ENCODE results near the gene NR1H3. TPM values are rescaled to one million over a fixed set of nuclear protein-coding genes. Genes with fewer than 3 reads are reported as not detected.
"Not testable (repeated sequence)": the region's sequence is repeated elsewhere in the genome, so short reads cannot be mapped to it uniquely, and the experiment has no call there.

The NR1H3 gene
- polyA plus RNA-seq, 4 donors = 41.2 to 42.0 (median 41.8) TPM

DNA sequence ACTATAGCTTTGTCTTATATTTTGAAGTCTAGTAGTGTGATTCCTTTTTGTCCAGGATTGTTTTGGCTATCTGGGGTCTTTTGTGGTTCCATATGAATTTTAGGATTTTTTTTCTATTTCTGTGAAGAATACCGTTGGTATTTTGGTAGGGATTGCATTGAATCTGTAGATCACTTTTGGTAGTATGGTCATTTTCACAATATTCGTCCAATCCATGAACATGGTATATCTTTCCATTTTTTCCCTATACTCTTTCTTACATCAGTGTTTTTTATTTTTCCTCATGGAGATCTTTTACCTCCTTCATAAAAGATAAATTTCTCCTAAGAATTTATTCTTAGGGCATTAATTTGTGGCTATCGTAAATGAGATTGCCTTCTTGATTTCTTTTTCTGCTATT, 41.3 kb downstream of the NR1H3 start:
- no peak for DNase-seq (ENCODE audit: low read depth in 4 of 4, low spot score in 3 of 4)

DNA sequence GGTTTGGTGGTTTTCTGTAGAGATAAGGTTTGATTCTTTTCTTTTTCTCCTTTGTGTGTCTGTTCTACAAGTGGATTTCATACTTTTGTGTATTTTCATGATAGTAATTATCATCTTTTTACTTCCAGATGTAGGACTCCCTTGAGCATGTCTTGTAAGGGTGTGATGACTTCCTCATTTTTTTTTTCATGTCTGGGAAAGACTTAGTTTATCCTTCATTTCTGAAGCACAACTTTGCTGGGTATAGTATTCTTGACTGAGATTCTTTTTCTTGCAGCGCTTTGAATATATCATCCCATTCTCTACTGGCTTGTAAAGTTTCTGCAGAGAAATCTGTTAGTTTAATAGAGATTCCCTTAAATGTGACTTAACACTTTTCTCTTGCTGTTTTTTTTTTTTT, 45.1 kb downstream of the NR1H3 start:
- DNase-seq (ENCODE audit: low read depth in 4 of 4, low spot score in 3 of 4) = no peak

- DNase-seq (ENCODE audit: low read depth in 4 of 4, low spot score in 3 of 4) = no peak
Measured at GRCh38 chr11:47305734-47306483, 48.1 kb downstream of the NR1H3 start.

- DNase-seq (ENCODE audit: low read depth in 4 of 4, low spot score in 3 of 4) = no peak
Measured at GRCh38 chr11:47306484-47306844, 48.7 kb downstream of the NR1H3 start.

GRCh38 chr11:47308050-47308823, 50.4 kb downstream of the NR1H3 start:
- DNase-seq (ENCODE audit: low read depth in 4 of 4, low spot score in 3 of 4) = no peak

GRCh38 chr11:47314992-47315391, 57.2 kb downstream of the NR1H3 start:
- no peak for DNase-seq (ENCODE audit: low read depth in 4 of 4, low spot score in 3 of 4)

DNA sequence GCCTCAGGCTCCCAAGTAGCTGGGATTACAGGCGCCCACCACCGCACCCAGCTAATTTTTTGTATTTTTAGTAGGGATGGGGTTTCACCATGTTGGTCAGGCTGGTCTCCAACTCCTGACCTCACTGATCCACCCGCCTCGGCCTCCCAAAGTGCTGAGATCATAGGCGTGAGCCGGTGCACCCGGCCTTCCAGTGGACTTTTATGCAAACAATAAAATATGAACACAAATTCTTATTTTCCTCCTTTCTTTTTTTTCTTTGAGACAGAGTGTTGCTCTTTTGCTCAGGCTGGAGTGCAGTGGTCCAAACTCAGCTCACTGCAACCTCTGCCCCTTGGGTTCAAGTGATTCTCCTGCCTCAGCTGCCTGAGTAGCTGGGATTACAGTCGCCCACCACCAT, 58.7 kb downstream of the NR1H3 start:
- not testable (repeated sequence) for DNase-seq (ENCODE audit: low read depth in 4 of 4, low spot score in 3 of 4)

DNA sequence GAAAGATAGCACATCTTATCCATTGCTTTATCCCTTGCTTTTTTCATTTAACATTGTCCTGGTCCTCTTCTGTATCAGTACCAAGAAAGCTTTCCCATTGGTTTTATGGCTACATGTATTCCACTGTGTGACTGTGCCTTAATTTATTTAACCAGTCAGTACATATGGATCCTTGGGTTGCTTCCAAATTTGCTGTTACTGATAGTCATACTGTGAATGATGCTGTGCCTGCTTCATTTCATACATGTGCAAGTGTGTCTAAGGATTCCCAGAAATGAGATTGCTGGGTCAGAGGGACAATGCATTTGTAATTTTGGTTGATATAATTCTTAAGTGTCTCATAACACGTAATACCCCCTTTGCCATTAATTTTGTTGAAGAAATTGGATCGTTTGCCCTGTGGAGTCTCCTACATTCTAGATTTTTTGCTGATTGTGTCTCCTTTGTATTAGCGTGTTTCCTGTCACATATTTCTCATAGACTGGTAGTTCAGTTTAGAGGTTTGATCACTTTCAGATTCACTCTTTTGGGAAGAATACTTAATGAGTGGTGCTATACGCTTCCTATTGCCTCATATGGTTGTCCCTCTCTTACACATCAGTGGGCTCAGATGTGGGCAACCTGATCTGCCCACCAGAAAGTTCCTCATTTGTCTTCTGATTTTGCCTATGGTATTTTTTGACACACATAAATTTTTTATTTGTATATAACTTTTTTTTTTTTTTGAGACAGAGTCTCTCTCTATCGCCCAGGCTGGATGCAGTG, 59.5 kb downstream of the NR1H3 start:
- DNase-seq (ENCODE audit: low read depth in 4 of 4, low spot score in 3 of 4) = no peak

- no peak for DNase-seq (ENCODE audit: low read depth in 4 of 4, low spot score in 3 of 4)
Measured at GRCh38 chr11:47318166-47318565, 60.4 kb downstream of the NR1H3 start.

Other genes with a start within 250 kb of the NR1H3 start
- gene ARFGAP2, start 81.1 kb upstream of the NR1H3 start, polyA plus RNA-seq (ENCODE audit: insufficient read length in 4 of 4) = 10 to 100 TPM; 78.0 to 79.7 (median 79.1) TPM
- 10 to 100 TPM; 28.1 to 42.0 (median 31.3) TPM for gene PACSIN3, start 71.6 kb upstream of the NR1H3 start, polyA plus RNA-seq (ENCODE audit: insufficient read length in 4 of 4)
- gene DDB2, start 43.0 kb upstream of the NR1H3 start, polyA plus RNA-seq (ENCODE audit: insufficient read length in 4 of 4) = 10 to 100 TPM; 19.6 to 21.9 (median 21.5) TPM
- gene ACP2, start 9.2 kb upstream of the NR1H3 start, polyA plus RNA-seq (ENCODE audit: insufficient read length in 4 of 4) = 10 to 100 TPM; 50.8 to 61.4 (median 56.5) TPM
- 10 to 100 TPM; 34.5 to 51.2 (median 39.9) TPM for gene MADD, start 12.1 kb downstream of the NR1H3 start, polyA plus RNA-seq (ENCODE audit: insufficient read length in 4 of 4)
- under 1 TPM; 0.04 to 0.13 (median 0.11) TPM for gene MYBPC3, start 94.7 kb downstream of the NR1H3 start, polyA plus RNA-seq (ENCODE audit: insufficient read length in 4 of 4)
- gene SPI1, start 120.6 kb downstream of the NR1H3 start, polyA plus RNA-seq (ENCODE audit: insufficient read length in 4 of 4) = 1 to 10 TPM; 2.7 to 3.7 (median 3.4) TPM
- 10 to 100 TPM; 47.0 to 73.0 (median 53.9) TPM for gene SLC39A13, start 150.6 kb downstream of the NR1H3 start, polyA plus RNA-seq (ENCODE audit: insufficient read length in 4 of 4)
- gene PSMC3, start 168.4 kb downstream of the NR1H3 start, polyA plus RNA-seq (ENCODE audit: insufficient read length in 4 of 4) = 100 to 1,000 TPM; 146 to 162 (median 150) TPM
- gene RAPSN, start 191.1 kb downstream of the NR1H3 start, polyA plus RNA-seq (ENCODE audit: insufficient read length in 4 of 4) = under 1 TPM; 0.14 to 0.31 (median 0.21) TPM

Measured in right renal pelvis (tissue), 4 donors.